Measurements from ENCODE around the gene PTP4A2.

DNA sequence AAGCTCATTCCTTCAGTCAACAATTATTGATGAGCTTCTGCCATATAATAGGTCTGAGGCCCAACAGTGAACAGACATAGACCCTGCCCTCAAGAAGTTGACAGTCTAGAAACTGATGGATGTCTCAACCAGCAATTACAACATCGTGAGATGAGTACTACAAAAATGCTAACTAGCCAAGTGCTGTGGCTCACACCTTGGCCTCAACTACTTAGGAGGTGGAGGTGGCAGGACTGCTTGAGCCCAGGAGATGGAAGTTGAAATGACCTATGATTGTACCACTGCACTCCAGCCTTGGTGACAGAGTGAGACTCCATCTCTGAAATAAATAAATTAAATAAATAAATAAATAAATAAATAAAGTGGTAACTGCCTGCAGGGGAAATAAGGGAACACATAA, 11.7 kb upstream of the PTP4A2 start:
- TF ChIP-seq, protein P1, sequence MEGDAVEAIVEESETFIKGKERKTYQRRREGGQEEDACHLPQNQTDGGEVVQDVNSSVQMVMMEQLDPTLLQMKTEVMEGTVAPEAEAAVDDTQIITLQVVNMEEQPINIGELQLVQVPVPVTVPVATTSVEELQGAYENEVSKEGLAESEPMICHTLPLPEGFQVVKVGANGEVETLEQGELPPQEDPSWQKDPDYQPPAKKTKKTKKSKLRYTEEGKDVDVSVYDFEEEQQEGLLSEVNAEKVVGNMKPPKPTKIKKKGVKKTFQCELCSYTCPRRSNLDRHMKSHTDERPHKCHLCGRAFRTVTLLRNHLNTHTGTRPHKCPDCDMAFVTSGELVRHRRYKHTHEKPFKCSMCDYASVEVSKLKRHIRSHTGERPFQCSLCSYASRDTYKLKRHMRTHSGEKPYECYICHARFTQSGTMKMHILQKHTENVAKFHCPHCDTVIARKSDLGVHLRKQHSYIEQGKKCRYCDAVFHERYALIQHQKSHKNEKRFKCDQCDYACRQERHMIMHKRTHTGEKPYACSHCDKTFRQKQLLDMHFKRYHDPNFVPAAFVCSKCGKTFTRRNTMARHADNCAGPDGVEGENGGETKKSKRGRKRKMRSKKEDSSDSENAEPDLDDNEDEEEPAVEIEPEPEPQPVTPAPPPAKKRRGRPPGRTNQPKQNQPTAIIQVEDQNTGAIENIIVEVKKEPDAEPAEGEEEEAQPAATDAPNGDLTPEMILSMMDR (IDR thresholded peaks at IDR 0.05): no peak
- TF ChIP-seq POLR2A (IDR thresholded peaks at IDR 0.05): no peak

Data from adrenal gland (tissue), 5 donors.